ENCODE data around the gene TRHDE. TPM values are rescaled to one million over a fixed set of nuclear protein-coding genes. Genes with fewer than 3 reads are reported as not detected.

Gene TRHDE
- total RNA-seq, 1 donor from 2014 or later = 0.87 TPM

GRCh38 chr12:72471806-72472205, 199.6 kb downstream of the TRHDE start:
- H3K4me1 Mint-ChIP-seq (ENCODE audit: low read depth) = no peaks in the 10 kb centered on the region
- no peak overlapping the region for H3K27ac Mint-ChIP-seq (ENCODE audit: unreplicated experiment)
- no peaks in the 10 kb centered on the region for H3K9me3 Mint-ChIP-seq (ENCODE audit: low read depth)
- DNase-seq (ENCODE audit: low spot score) = no peak
- TF ChIP-seq CTCF (IDR thresholded peaks at IDR 0.05) = no peak
- no peaks in the 10 kb centered on the region for H3K27me3 Mint-ChIP-seq (ENCODE audit: low read depth)
- no peaks in the 10 kb centered on the region for H3K36me3 Mint-ChIP-seq (ENCODE audit: low read depth)
- no peak overlapping the region for H3K4me3 Mint-ChIP-seq (ENCODE audit: unreplicated experiment)

- Mint-ChIP-seq H3K4me1 (ENCODE audit: low read depth) (no peaks in the 10 kb centered on the region), H3K27ac (ENCODE audit: unreplicated experiment) (no peak overlapping the region), H3K36me3 (ENCODE audit: low read depth) (no peaks in the 10 kb centered on the region), H3K27me3 (ENCODE audit: low read depth) (no peaks in the 10 kb centered on the region), H3K4me3 (ENCODE audit: unreplicated experiment) (no peak overlapping the region), H3K9me3 (ENCODE audit: low read depth) (no peaks in the 10 kb centered on the region)
- TF ChIP-seq CTCF (IDR thresholded peaks at IDR 0.05) = no peak
- no peak for DNase-seq (ENCODE audit: low spot score)
Measured at GRCh38 chr12:72472350-72472749, 200.2 kb downstream of the TRHDE start.

- no peaks in the 10 kb centered on the region for H3K4me1 Mint-ChIP-seq (ENCODE audit: low read depth)
- H3K27me3 Mint-ChIP-seq (ENCODE audit: low read depth) = no peaks in the 10 kb centered on the region
- no peak for DNase-seq (ENCODE audit: low spot score)
- H3K4me3 Mint-ChIP-seq (ENCODE audit: unreplicated experiment) = no peak overlapping the region
- H3K27ac Mint-ChIP-seq (ENCODE audit: unreplicated experiment) = no peak overlapping the region
- no peaks in the 10 kb centered on the region for H3K9me3 Mint-ChIP-seq (ENCODE audit: low read depth)
- no peaks in the 10 kb centered on the region for H3K36me3 Mint-ChIP-seq (ENCODE audit: low read depth)
- TF ChIP-seq CTCF (IDR thresholded peaks at IDR 0.05) = no peak
Measured at GRCh38 chr12:72476301-72476700, 204.1 kb downstream of the TRHDE start.

GRCh38 chr12:72485017-72485701, 213.0 kb downstream of the TRHDE start:
- no peak overlapping the region for H3K27ac Mint-ChIP-seq (ENCODE audit: unreplicated experiment)

GRCh38 chr12:72491426-72491825, 219.3 kb downstream of the TRHDE start:
- no peaks in the 10 kb centered on the region for H3K36me3 Mint-ChIP-seq (ENCODE audit: low read depth)
- DNase-seq (ENCODE audit: low spot score) = no peak
- H3K4me3 Mint-ChIP-seq (ENCODE audit: unreplicated experiment) = no peak overlapping the region
- no peak for TF ChIP-seq CTCF (IDR thresholded peaks at IDR 0.05)
- H3K4me1 Mint-ChIP-seq (ENCODE audit: low read depth) = no peaks in the 10 kb centered on the region
- no peak overlapping the region for H3K27ac Mint-ChIP-seq (ENCODE audit: unreplicated experiment)
- no peaks in the 10 kb centered on the region for H3K27me3 Mint-ChIP-seq (ENCODE audit: low read depth)
- H3K9me3 Mint-ChIP-seq (ENCODE audit: low read depth) = peaks cover 10% of the 10 kb centered on the region

More at GRCh38 chr12:72485017-72485701, 213.0 kb downstream of the TRHDE start:
- DNase-seq (ENCODE audit: low spot score) = no peak
- no peaks in the 10 kb centered on the region for H3K36me3 Mint-ChIP-seq (ENCODE audit: low read depth)
- H3K27me3 Mint-ChIP-seq (ENCODE audit: low read depth) = no peaks in the 10 kb centered on the region
- no peaks in the 10 kb centered on the region for H3K4me1 Mint-ChIP-seq (ENCODE audit: low read depth)
- no peak for TF ChIP-seq CTCF (IDR thresholded peaks at IDR 0.05)
- peaks cover 10% of the 10 kb centered on the region for H3K9me3 Mint-ChIP-seq (ENCODE audit: low read depth)
- H3K4me3 Mint-ChIP-seq (ENCODE audit: unreplicated experiment) = no peak overlapping the region

Measured in chondrocyte (in vitro differentiated cells).